ENCODE data around the gene CCDC197. TPM values are rescaled to one million over a fixed set of nuclear protein-coding genes. Genes with fewer than 3 reads are reported as not detected.
A peak's percentile ranks its signal among the peaks of the same experiment; 100 is the strongest.

Gene CCDC197
- total RNA-seq, 4 donors from 2014 or later = not detected

DNA sequence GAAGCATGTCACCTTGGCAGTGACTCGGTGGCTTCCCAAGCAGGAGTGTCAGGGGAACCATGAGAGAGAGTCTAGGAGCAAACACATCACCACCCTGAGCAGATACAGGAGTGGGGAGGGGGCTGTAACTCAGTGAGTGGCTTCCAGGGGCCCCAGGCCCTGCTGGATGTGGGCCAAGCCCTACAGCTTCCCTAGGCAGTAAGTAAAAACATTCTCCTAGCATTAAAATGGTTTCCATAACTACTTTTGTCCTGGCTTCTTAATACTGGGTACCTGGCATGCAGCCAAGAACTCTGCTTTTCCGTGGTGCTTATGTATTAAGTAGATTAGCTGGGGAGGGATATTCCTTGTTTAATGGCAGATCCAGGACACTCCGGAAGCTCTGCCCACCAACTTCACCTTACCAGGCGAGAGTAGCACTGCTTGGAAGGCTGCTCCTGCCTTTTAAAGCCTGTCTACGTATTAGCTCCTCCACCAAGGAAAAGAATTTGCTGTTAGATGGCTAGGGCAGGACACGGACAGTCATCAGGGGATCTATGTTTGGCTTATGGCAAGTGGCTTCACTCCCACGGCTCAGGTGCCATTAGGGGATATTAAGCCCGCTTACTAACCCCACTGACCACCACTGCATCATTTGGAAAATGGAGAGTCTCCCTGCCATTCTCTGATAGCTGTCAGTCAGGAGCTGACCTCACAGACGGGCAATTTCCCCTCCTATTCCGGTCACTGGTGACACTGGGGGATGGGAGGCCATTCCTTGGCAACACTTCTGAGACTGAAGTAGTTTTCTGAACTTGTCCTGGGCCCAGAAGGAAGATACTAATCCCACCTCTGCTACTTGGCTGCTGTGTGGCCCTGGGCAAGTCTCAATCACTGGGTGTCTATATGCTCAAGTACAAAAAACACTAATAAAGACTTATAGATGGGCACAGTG, 51.9 kb downstream of the CCDC197 start:
- no peaks in the 10 kb centered on the region for H3K36me3 ChIP-seq
- intact Hi-C loops (cut with DNase I; ENCODE audit: low total_unique reads) = no loop called here

DNA sequence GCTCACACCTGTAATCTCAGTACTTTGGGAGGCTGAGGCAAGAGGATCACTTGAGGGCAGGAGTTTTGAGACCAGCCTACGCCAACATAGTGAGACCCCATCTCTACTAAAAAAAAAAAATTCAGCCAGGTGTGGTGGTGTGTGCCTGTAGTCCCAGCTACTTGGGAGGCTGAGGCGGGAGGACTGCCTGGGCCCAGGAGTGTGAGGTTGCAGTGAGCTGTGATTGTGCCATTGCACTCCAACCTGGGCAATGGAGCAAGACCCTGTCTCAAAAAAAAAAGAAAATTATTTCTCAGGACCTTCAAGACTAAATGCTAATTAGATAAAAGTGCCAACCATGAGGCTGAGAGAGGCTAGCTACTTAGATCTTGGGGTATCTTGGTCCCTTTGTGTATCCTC, 52.5 kb downstream of the CCDC197 start:
- H3K36me3 ChIP-seq = no peaks in the 10 kb centered on the region
- intact Hi-C loops (cut with DNase I; ENCODE audit: low total_unique reads) = no loop called here
- H3K9me3 ChIP-seq = no peaks in the 10 kb centered on the region
- H3K4me1 ChIP-seq = no peaks in the 10 kb centered on the region
- H3K27me3 ChIP-seq = no peaks in the 10 kb centered on the region
- TF ChIP-seq, protein P1, sequence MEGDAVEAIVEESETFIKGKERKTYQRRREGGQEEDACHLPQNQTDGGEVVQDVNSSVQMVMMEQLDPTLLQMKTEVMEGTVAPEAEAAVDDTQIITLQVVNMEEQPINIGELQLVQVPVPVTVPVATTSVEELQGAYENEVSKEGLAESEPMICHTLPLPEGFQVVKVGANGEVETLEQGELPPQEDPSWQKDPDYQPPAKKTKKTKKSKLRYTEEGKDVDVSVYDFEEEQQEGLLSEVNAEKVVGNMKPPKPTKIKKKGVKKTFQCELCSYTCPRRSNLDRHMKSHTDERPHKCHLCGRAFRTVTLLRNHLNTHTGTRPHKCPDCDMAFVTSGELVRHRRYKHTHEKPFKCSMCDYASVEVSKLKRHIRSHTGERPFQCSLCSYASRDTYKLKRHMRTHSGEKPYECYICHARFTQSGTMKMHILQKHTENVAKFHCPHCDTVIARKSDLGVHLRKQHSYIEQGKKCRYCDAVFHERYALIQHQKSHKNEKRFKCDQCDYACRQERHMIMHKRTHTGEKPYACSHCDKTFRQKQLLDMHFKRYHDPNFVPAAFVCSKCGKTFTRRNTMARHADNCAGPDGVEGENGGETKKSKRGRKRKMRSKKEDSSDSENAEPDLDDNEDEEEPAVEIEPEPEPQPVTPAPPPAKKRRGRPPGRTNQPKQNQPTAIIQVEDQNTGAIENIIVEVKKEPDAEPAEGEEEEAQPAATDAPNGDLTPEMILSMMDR (IDR thresholded peaks at IDR 0.05) = no peak
- TF ChIP-seq POLR2A (IDR thresholded peaks at IDR 0.05) = no peak
- DNase-seq = no peak
- H3K27ac ChIP-seq = no peak overlapping the region
- H3K4me3 ChIP-seq = no peak overlapping the region

More for the DNA sequence above, 51.9 kb downstream of the CCDC197 start:
- Histone ChIP-seq H3K9me3 (no peaks in the 10 kb centered on the region), H3K27ac (no peak overlapping the region), H3K4me1 (no peaks in the 10 kb centered on the region), H3K27me3 (no peaks in the 10 kb centered on the region), H3K4me3 (no peak overlapping the region)
- TF ChIP-seq, protein P1 (IDR thresholded peaks at IDR 0.05) = no peak
- DNase-seq = no peak

DNA sequence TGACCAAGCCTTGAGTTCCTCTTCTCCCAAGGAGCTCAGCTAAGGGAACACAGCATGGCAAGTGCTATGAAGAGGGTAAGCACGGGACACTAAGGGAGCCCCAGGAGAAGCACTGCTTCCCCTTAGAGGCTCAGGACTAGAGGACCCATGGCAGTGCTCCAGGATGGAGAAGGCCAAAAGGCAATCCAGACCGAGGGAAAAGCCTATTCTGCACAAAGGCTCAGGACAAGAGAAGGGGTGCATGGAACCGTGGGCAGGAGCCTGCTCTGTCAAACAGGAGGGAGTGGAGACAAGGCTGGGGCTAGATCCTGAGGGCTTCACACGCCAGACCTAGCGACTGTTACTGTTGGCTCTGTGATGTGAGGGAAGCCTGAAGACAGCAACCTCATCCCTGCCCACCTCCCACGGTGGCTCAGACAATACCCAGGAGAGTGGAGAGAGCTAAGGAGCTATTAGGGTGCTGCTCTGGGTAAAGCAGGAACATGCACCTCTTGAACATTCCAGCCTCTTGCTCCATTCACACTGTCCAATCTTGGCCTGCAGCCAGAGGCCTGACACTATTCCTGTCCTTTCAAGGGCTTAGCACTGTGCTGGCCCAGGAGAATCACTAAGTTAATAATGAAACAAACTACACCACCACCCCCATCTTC, 53.3 kb downstream of the CCDC197 start:
- H3K4me1 ChIP-seq = no peaks in the 10 kb centered on the region
- no peak for TF ChIP-seq POLR2A (IDR thresholded peaks at IDR 0.05)
- TF ChIP-seq, protein P1 (IDR thresholded peaks at IDR 0.05) = no peak
- no peak for DNase-seq
- no peak overlapping the region for H3K4me3 ChIP-seq
- H3K27me3 ChIP-seq = no peaks in the 10 kb centered on the region
- intact Hi-C loops (cut with DNase I; ENCODE audit: low total_unique reads) = no loop called here
- no peaks in the 10 kb centered on the region for H3K9me3 ChIP-seq
- H3K36me3 ChIP-seq = no peaks in the 10 kb centered on the region
- H3K27ac ChIP-seq = no peak overlapping the region

DNA sequence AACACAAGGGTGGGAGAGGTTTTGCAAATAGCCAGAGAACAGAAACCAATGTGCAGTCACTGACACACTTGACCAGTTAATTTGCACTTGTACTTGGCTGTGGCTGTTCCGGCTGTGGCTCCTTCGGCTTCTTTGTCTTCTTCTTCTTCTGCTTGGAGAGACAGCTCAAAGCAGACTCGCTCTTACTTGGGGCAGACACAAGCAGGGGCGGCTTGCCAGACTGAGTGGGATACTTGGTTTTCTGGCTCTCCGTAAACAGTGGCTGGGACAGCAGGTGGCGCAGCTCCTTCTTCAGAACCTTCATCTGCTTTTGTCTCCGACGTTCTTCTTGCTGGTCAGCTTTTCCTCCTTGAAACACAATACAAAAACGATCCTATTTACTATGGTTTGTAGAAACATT, 54.0 kb downstream of the CCDC197 start:
- DNase-seq = peak; percentile 38 to 51
- Histone ChIP-seq H3K36me3 (no peaks in the 10 kb centered on the region), H3K9me3 (no peaks in the 10 kb centered on the region), H3K4me1 (no peaks in the 10 kb centered on the region), H3K27ac (no peak overlapping the region), H3K4me3 (no peak overlapping the region), H3K27me3 (no peaks in the 10 kb centered on the region)
- intact Hi-C loops (cut with DNase I; ENCODE audit: low total_unique reads) = no loop called here
- TF ChIP-seq, protein P1 (IDR thresholded peaks at IDR 0.05) = peak; percentile 10 to 39 (median 30)
- no peak for TF ChIP-seq POLR2A (IDR thresholded peaks at IDR 0.05)

DNA sequence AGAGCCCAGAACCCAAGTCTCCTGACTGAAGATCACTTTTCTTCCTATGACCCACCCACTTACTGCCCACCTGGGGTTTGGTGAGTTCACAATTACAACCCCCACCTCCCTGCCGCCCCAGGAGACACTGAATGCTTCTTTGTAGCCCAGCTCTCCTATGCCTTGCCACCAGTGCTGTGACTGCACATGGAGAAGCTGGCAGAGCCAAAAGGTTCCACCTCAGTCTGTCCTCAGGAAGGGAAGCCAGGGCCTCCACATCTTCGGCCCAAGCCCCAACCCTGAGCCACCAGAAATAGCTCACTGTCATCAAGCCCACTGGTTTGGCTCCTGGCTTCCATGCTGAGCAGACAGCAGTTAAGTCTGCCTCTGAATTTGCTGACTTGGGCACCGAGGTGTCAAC, 54.7 kb downstream of the CCDC197 start:
- Histone ChIP-seq H3K4me3 (no peak overlapping the region), H3K36me3 (no peaks in the 10 kb centered on the region), H3K9me3 (no peaks in the 10 kb centered on the region), H3K27me3 (no peaks in the 10 kb centered on the region), H3K4me1 (no peaks in the 10 kb centered on the region), H3K27ac (no peak overlapping the region)
- no peak for DNase-seq
- TF ChIP-seq POLR2A (IDR thresholded peaks at IDR 0.05) = no peak
- TF ChIP-seq, protein P1 (IDR thresholded peaks at IDR 0.05) = no peak
- intact Hi-C loops (cut with DNase I; ENCODE audit: low total_unique reads) = no loop called here

All from uterus (tissue), 4 donors.